Activated CD8-positive, alpha-beta memory T cell treated with anti-CD3 and anti-CD28 coated beads, Interleukin-2, amount 50 U/mL, for 1 hour (primary cell): Measurements from ENCODE around the gene LHFPL2.

ENCODE experiments used
- DNase-seq: peaks from one replicate; pipeline ENCODE4 v3.0.0-alpha.2; 2020; ENCODE audit errors: extremely low read depth

Gene LHFPL2

GRCh38 chr5:78523314-78524193 lies 125.0 kb downstream of the LHFPL2 start:
- no peak for DNase-seq

- no peak for DNase-seq
Measured at GRCh38 chr5:78522476-78523260, 125.9 kb downstream of the LHFPL2 start.

GRCh38 chr5:78521455-78521854 lies 127.1 kb downstream of the LHFPL2 start:
- DNase-seq: no peak

GRCh38 chr5:78519198-78519941 lies 129.2 kb downstream of the LHFPL2 start:
- DNase-seq: no peak

- no peak for DNase-seq
Measured at GRCh38 chr5:78518365-78519197, 130.0 kb downstream of the LHFPL2 start.

- DNase-seq: no peak
Measured at GRCh38 chr5:78515670-78516069, 132.9 kb downstream of the LHFPL2 start.

- no peak for DNase-seq
Measured at GRCh38 chr5:78514427-78515330, 133.9 kb downstream of the LHFPL2 start.

- no peak for DNase-seq
Measured at GRCh38 chr5:78513441-78513840, 135.1 kb downstream of the LHFPL2 start.

GRCh38 chr5:78512435-78512834 lies 136.1 kb downstream of the LHFPL2 start:
- DNase-seq: no peak

GRCh38 chr5:78511121-78511906 lies 137.3 kb downstream of the LHFPL2 start:
- no peak for DNase-seq

- no peak for DNase-seq
Measured at GRCh38 chr5:78509884-78510769, 138.4 kb downstream of the LHFPL2 start.

- DNase-seq: no peak
Measured at GRCh38 chr5:78509145-78509865, 139.3 kb downstream of the LHFPL2 start.

GRCh38 chr5:78508186-78508765 lies 140.3 kb downstream of the LHFPL2 start:
- no peak for DNase-seq

- DNase-seq: no peak
Measured at GRCh38 chr5:78507531-78507930, 141.0 kb downstream of the LHFPL2 start.

- no peak for DNase-seq
Measured at GRCh38 chr5:78506261-78507024, 142.1 kb downstream of the LHFPL2 start.

- DNase-seq: no peak
Measured at GRCh38 chr5:78505860-78506259, 142.7 kb downstream of the LHFPL2 start.
